Vagina (tissue), 2 donors: Measurements from ENCODE around the gene CECR2. TPM values are rescaled to one million over a fixed set of nuclear protein-coding genes. Genes with fewer than 3 reads are reported as not detected.

Experiments
- DNase-seq, 2 donors: peaks; one replicate each; pipeline ENCODE4 v3.0.0-alpha.2; 2017; ENCODE audit errors: extremely low spot score in 2 of 2
- H3K27ac ChIP-seq: fragments of 200-600 bp; sonication (generic); one replicate; pipeline ENCODE4 v1.5.1; 2019
- H3K27me3 ChIP-seq: fragments of 200-600 bp; sonication (generic); one replicate; pipeline ENCODE4 v1.5.1; 2019
- H3K36me3 ChIP-seq, 2 donors: fragments of 200-600 bp; sonication (generic); one replicate each; pipeline ENCODE4 v1.5.1; 2017 to 2019
- H3K4me1 ChIP-seq: fragments of 200-600 bp; sonication (generic); one replicate; pipeline ENCODE4 v1.5.1; 2019
- H3K4me3 ChIP-seq, 2 donors: fragments of 200-600 bp; sonication (generic); 1 replicate in 1 of 2; 2 replicates in 1 of 2; pipeline ENCODE4 v1.5.1; 2016 to 2019
- H3K9me3 ChIP-seq: fragments of 200-600 bp; sonication (generic); one replicate; pipeline ENCODE4 v1.5.1; 2019
- CTCF ChIP-seq, 3 experiments: fragments of 450-650 bp in 2 of 3; fragments of 200-600 bp in 1 of 3; sonication (generic) in 1 of 3; IDR thresholded peaks; one replicate each; pipeline ENCODE4 v1.5.1; 2017 to 2019; ENCODE audit warnings: antibody characterized with exemption in 3 of 3, mild to moderate bottlenecking in 2 of 3, moderate library complexity in 2 of 3
- POLR2A ChIP-seq, 2 donors: fragments of 450-650 bp; IDR thresholded peaks; one replicate each; pipeline ENCODE4 v1.6.1; 2017; ENCODE audit warnings: antibody characterized with exemption in 2 of 2, mild to moderate bottlenecking in 2 of 2, moderate library complexity in 2 of 2
- POLR2AphosphoS5 ChIP-seq, 2 donors: sonication (generic); formaldehyde crosslinking; IDR thresholded peaks; one replicate each; pipeline ENCODE4 v1.9.0; 2017; ENCODE audit warnings: antibody characterized with exemption in 2 of 2, mild to moderate bottlenecking in 2 of 2, low read depth in 1 of 2; ENCODE audit not compliant: insufficient read depth in 1 of 2
- intact Hi-C: fragments of 100-400 bp; cut with DNase I; formaldehyde crosslinking; loops from one replicate; pipeline ENCODE4 v1.15.1; 2023
- total RNA-seq: library from RNA; depleted of rRNA; stranded (reverse); fragments of >200 nt; gene quantifications from one replicate; pipeline ENCODE4 v1.2.3, GENCODE V29; 2016

Gene CECR2
- total RNA-seq, 1 donor from 2014 or later, result 0.98 TPM

DNA sequence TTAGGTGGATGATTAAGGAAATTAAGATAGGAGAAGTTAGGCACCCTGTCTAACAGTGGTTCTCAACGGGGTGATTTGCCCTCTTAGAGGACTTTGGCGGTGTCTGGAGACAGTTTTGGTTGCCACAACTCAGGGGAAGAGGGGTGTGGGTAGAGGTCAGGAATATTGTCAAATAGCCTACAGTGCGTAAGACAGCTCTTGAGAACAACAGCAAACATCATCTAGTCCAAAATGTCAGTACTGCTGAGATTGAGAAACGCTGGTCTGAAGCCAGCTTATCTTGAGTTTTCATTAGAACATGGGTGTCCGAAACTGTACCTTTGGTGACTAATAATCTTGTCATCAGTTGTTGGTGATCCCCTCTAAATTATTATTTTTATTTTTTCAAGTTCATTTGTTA, 38.4 kb downstream of the CECR2 start:
- intact Hi-C loops, result no loop called here
- Histone ChIP-seq H3K27me3 (no peaks in the 10 kb centered on the region), H3K4me1 (no peaks in the 10 kb centered on the region), H3K27ac (no peak overlapping the region), H3K4me3 (no peak overlapping the region), H3K36me3 (no peaks in the 10 kb centered on the region), H3K9me3 (no peaks in the 10 kb centered on the region)
- DNase-seq, result no peak
- TF ChIP-seq POLR2A (IDR thresholded peaks at IDR 0.05), result no peak
- TF ChIP-seq POLR2AphosphoS5 (IDR thresholded peaks at IDR 0.05; ENCODE audit: insufficient read depth in 1 of 2, low read depth in 1 of 2), result no peak
- TF ChIP-seq CTCF (IDR thresholded peaks at IDR 0.05), result no peak

DNA sequence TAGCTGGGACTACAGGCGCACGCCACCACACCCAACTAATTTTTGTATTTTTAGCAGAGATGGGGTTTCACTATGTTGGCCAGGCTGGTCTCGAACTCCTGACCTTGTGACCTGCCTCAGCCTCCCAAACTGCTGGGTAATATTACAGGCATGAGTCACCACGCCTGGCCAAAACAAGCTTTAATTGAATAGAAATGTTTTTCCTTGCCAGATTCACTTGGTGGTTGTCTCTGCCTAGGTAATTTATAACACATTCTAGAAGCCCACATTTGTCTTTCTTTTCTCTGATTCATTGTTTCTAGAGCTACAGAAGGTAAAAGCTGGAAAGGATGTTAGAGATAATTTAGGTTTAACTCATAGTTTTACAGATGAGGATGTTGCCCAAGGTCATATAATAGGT, 41.3 kb downstream of the CECR2 start:
- H3K27me3 ChIP-seq, result no peaks in the 10 kb centered on the region
- no peak for TF ChIP-seq POLR2A (IDR thresholded peaks at IDR 0.05)
- no peak for TF ChIP-seq POLR2AphosphoS5 (IDR thresholded peaks at IDR 0.05; ENCODE audit: insufficient read depth in 1 of 2, low read depth in 1 of 2)
- no peak for TF ChIP-seq CTCF (IDR thresholded peaks at IDR 0.05)
- no peak overlapping the region for H3K27ac ChIP-seq
- intact Hi-C loops, result no loop called here
- DNase-seq, result no peak
- no peaks in the 10 kb centered on the region for H3K9me3 ChIP-seq
- no peaks in the 10 kb centered on the region for H3K36me3 ChIP-seq
- H3K4me3 ChIP-seq, result no peak overlapping the region
- H3K4me1 ChIP-seq, result no peaks in the 10 kb centered on the region

DNA sequence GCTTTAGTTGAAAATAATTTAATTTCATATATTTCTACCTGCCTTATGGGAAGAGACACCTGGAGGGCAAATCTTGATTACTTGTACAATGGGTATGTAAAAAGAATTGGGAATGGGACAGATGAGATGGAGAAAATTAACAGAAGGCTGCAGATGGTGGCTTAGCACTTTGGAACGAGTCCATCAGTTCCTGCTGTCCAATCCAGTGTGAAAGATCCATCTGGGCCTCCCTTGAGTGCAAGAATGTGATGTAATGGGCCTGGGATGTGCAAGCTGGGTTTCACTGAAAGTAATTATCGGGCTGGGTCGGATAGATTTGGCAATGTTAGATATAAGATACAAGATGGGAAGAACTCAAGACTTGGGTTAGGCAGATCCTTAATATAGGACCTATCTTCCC, 42.0 kb downstream of the CECR2 start:
- intact Hi-C loops, result no loop called here
- no peaks in the 10 kb centered on the region for H3K36me3 ChIP-seq
- no peak for DNase-seq
- no peak overlapping the region for H3K27ac ChIP-seq
- H3K4me3 ChIP-seq, result no peak overlapping the region
- no peaks in the 10 kb centered on the region for H3K27me3 ChIP-seq
- no peaks in the 10 kb centered on the region for H3K9me3 ChIP-seq
- TF ChIP-seq POLR2A (IDR thresholded peaks at IDR 0.05), result no peak
- TF ChIP-seq POLR2AphosphoS5 (IDR thresholded peaks at IDR 0.05; ENCODE audit: insufficient read depth in 1 of 2, low read depth in 1 of 2), result no peak
- no peak for TF ChIP-seq CTCF (IDR thresholded peaks at IDR 0.05)
- no peaks in the 10 kb centered on the region for H3K4me1 ChIP-seq

DNA sequence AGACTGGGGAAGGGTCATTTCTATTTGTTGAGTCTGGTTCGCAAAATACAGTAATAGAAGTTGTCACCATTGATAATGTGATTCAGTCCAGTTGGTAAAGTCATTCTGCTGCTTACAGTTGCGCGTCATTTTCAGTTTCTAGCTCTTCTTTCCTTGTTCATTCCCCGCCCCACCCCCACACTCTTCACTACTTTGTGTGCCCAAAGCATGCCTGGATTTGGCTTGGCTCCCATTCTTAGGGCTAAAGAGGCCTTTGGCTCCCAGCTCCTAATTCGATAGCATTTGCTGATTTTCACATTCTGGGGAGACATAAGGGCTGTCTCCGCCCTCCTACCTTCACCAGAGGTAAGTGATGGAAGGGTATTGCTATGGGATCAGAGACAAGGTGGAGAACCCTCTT, 43.0 kb downstream of the CECR2 start:
- DNase-seq, result no peak
- TF ChIP-seq CTCF (IDR thresholded peaks at IDR 0.05), result no peak
- no peak for TF ChIP-seq POLR2A (IDR thresholded peaks at IDR 0.05)
- no peak for TF ChIP-seq POLR2AphosphoS5 (IDR thresholded peaks at IDR 0.05; ENCODE audit: insufficient read depth in 1 of 2, low read depth in 1 of 2)
- intact Hi-C loops, result no loop called here
- Histone ChIP-seq H3K4me3 (no peak overlapping the region), H3K27me3 (no peaks in the 10 kb centered on the region), H3K4me1 (no peaks in the 10 kb centered on the region), H3K27ac (no peak overlapping the region), H3K9me3 (no peaks in the 10 kb centered on the region), H3K36me3 (no peaks in the 10 kb centered on the region)

- Histone ChIP-seq H3K36me3 (no peaks in the 10 kb centered on the region), H3K9me3 (no peaks in the 10 kb centered on the region), H3K27ac (no peak overlapping the region), H3K27me3 (no peaks in the 10 kb centered on the region), H3K4me3 (no peak overlapping the region), H3K4me1 (no peaks in the 10 kb centered on the region)
- no peak for TF ChIP-seq POLR2A (IDR thresholded peaks at IDR 0.05)
- TF ChIP-seq CTCF (IDR thresholded peaks at IDR 0.05), result no peak
- no peak for TF ChIP-seq POLR2AphosphoS5 (IDR thresholded peaks at IDR 0.05; ENCODE audit: insufficient read depth in 1 of 2, low read depth in 1 of 2)
- intact Hi-C loops, result no loop called here
- no peak for DNase-seq
Observed at GRCh38 chr22:17418890-17419324, 49.6 kb downstream of the CECR2 start.
